ENCODE measurements around the gene ITGA5. TPM values are rescaled to one million over a fixed set of nuclear protein-coding genes. Genes with fewer than 3 reads are reported as not detected.

Gene ITGA5
- total RNA-seq, 1 experiment from 2014 or later = 49.7 TPM

GRCh38 chr12:54401119-54401518, 17.9 kb downstream of the ITGA5 start:
- RAD21 ChIA-PET (ENCODE audit: low non-redundant PET in 1 of 2, low total read pairs in 2 of 2, uncharacterized antibody in 2 of 2, unreplicated experiment in 2 of 2) = no interaction called here
- DNase-seq (ENCODE audit: low read depth, low spot score) (no peak), ATAC-seq (no peak)
- BruUV-seq (replicated peaks) = no TSS peak
- no peak for TF ChIP-seq MAX (IDR thresholded peaks at IDR 0.05)
- no peak for TF ChIP-seq ZFX (IDR thresholded peaks at IDR 0.05)
- TF ChIP-seq CTCF (IDR thresholded peaks at IDR 0.05 in 2 of 3, conservative IDR thresholded peaks at IDR 0.05 in 1 of 3; ENCODE audit: borderline replicate concordance in 1 of 3, insufficient read depth in 1 of 3, low read depth in 2 of 3, low read length in 2 of 3) = no peak
- TF ChIP-seq REST (IDR thresholded peaks at IDR 0.05; ENCODE audit: low read depth) = no peak
- TF ChIP-seq POLR2AphosphoS5 (IDR thresholded peaks at IDR 0.05; ENCODE audit: low read depth, low read length) = no peak
- TF ChIP-seq POLR2A (IDR thresholded peaks at IDR 0.05; ENCODE audit: borderline replicate concordance, extremely low read depth, insufficient read depth, insufficient read length) = no peak
- TF ChIP-seq FOSL1 (IDR thresholded peaks at IDR 0.05; ENCODE audit: low read depth) = no peak
- no peak for TF ChIP-seq ZBTB33 (IDR thresholded peaks at IDR 0.05; ENCODE audit: extremely low read depth, insufficient replicate concordance, low read length)
- no peak for TF ChIP-seq RAD21 (IDR thresholded peaks at IDR 0.05; ENCODE audit: low read depth)
- no peak for TF ChIP-seq CBX3 (IDR thresholded peaks at IDR 0.05; ENCODE audit: low read depth)
- TF ChIP-seq JUND (IDR thresholded peaks at IDR 0.05) = no peak
- no peak for TF ChIP-seq EGR1 (IDR thresholded peaks at IDR 0.05; ENCODE audit: low read depth)
- no peak for TF ChIP-seq ELF1 (IDR thresholded peaks at IDR 0.05; ENCODE audit: borderline replicate concordance, low read depth)
- TF ChIP-seq SIN3A (IDR thresholded peaks at IDR 0.05; ENCODE audit: low read depth) = no peak
- no peak for TF ChIP-seq ATF3 (IDR thresholded peaks at IDR 0.05)
- no peak for TF ChIP-seq EZH2 (IDR thresholded peaks at IDR 0.05)
- no peak for TF ChIP-seq SP1 (IDR thresholded peaks at IDR 0.05; ENCODE audit: low read depth)
- TF ChIP-seq CEBPB (IDR thresholded peaks at IDR 0.05; ENCODE audit: low read depth) = no peak
- TF ChIP-seq SRF (IDR thresholded peaks at IDR 0.05; ENCODE audit: low read depth) = no peak
- TF ChIP-seq TCF7L2 (IDR thresholded peaks at IDR 0.05; ENCODE audit: borderline replicate concordance, extremely low read depth, insufficient read depth, insufficient read length) = no peak
- CTCF ChIA-PET = interaction anchor here (1.1 to 4.8 kb wide), 4 partner anchors 11 to 46 kb away, joined by 3 to 182 read pairs (median 18); no protein-coding TSS in a partner anchor
- no peak overlapping the region for H2AFZ ChIP-seq (ENCODE audit: low read depth, low read length, poor library complexity, severe bottlenecking)
- no peak overlapping the region for H3K4me3 ChIP-seq (replicated peaks in 1 of 2; ENCODE audit: low read depth in 1 of 2, low read length in 2 of 2)
- no peaks in the 10 kb centered on the region for H3K4me1 ChIP-seq (ENCODE audit: control insufficient read depth in 1 of 2, insufficient read depth in 2 of 2, low read length in 2 of 2)
- no peaks in the 10 kb centered on the region for H3K79me2 ChIP-seq (ENCODE audit: insufficient read depth, low read length)
- no peak overlapping the region for H3K27ac ChIP-seq (ENCODE audit: low read depth, low read length)
- H3K9me2 ChIP-seq (ENCODE audit: insufficient read depth) = no peaks in the 10 kb centered on the region
- no peak overlapping the region for H3K9ac ChIP-seq (ENCODE audit: low read length)
- H4K20me1 ChIP-seq (ENCODE audit: insufficient read depth) = no peaks in the 10 kb centered on the region
- no peak overlapping the region for H3K4me2 ChIP-seq (ENCODE audit: low read length)
- POLR2A ChIA-PET = no interaction called here
- H3K9me3 ChIP-seq (ENCODE audit: control insufficient read depth in 1 of 2, insufficient read depth in 1 of 2, low read depth in 1 of 2, low read length in 2 of 2) = no peaks in the 10 kb centered on the region
- peaks cover 52 to 58% of the 10 kb centered on the region in 2 experiments; a peak in 3 of 4 replicates for H3K36me3 ChIP-seq (ENCODE audit: control insufficient read depth in 1 of 2, insufficient read depth in 2 of 2, low read length in 2 of 2)
- no peaks in the 10 kb centered on the region for H3K27me3 ChIP-seq (ENCODE audit: insufficient read depth, low read length)
- intact Hi-C loops (cut with micrococcal nuclease) = no loop called here
